Posterior vena cava (tissue), 2 donors: ENCODE data around the gene TBCK. TPM values are rescaled to one million over a fixed set of nuclear protein-coding genes. Genes with fewer than 3 reads are reported as not detected.

Experiments used
- DNase-seq: peaks from one replicate; pipeline ENCODE4 v3.0.0-alpha.2; 2020; ENCODE audit warnings: low spot score
- intact Hi-C, 2 donors: fragments of 100-400 bp; cut with DNase I; formaldehyde crosslinking; loops; one replicate each; pipeline versions ENCODE4 v1.14.1 to v1.14.2; 2022 to 2023
- total RNA-seq, 2 donors: library from RNA; stranded (reverse); fragmentation: NEBNext Ultra II Directional; extraction: Animal tissue kit (Norgen Biotek cat#: 25700); gene quantifications; one replicate each; pipeline ENCODE4 v1.2.1, GENCODE V29; 2021
- donor health status: DM: yes; HTN: yes; CAD: no.
- donor health status: DM: yes; HTN: yes; CAD: no.

TBCK gene
- total RNA-seq, 2 donors from 2014 or later: 29.1 to 37.1 TPM

DNA sequence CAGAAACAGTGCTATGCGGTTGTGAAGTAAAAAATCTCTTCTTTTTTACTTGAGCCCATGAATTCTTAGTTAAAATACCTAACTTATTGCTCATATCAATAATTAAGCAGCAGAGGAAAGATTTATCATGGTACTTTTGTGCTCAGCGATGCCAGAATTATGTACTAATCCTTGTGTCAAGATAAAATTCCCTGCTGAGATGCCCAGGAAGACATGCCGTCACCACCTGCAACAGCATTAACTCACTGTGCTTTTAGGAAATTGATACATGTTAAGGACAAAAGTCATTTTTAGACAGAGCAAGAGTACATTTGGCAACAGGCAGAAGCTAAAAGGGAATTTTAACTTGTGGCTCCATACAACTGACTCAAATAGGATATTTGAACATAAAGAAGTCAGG is 281.8 kb downstream of the TBCK start:
- DNase-seq: no peak
- intact Hi-C loops: no loop called here

DNA sequence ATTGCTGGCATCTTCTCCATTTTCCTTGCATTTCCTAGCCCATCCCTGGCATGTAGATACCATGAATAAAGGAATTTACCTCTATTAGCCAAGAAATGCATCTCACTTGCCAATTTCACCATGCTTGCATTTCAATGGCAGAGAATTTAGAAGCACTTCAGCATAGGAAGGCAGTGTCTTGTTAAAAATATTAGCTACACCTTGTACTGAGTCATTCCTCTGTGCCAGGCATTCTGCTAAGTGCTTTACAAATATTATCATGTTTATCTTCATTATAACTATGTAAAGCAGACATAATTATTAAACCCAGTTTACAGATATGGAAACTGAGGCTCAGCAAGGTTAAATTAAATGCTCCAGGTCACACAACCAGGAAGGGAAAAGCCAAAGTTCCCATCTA is 282.5 kb downstream of the TBCK start:
- no peak for DNase-seq
- intact Hi-C loops: no loop called here

DNA sequence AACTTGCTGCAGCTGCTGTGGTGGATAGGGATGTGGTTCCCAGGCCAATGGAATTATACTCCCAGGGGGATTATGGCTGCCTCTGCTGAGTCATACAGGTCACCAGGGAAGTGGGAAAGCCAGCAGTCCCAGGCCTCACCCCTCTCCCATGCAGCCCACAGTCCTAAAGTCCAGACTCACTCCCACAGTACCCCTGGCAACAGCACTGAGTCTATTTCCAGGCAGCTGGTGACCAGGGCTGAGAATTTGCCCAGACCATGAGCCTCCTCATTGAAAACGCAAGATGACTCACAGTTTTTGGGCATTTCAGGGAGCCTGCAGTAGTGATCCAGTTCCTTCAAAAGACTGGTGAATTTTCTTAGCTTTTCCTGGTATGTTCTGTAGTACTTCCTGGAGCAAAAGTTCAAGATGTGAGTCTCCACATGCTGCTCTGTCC is 283.1 kb downstream of the TBCK start:
- no peak for DNase-seq
- intact Hi-C loops: no loop called here

DNA sequence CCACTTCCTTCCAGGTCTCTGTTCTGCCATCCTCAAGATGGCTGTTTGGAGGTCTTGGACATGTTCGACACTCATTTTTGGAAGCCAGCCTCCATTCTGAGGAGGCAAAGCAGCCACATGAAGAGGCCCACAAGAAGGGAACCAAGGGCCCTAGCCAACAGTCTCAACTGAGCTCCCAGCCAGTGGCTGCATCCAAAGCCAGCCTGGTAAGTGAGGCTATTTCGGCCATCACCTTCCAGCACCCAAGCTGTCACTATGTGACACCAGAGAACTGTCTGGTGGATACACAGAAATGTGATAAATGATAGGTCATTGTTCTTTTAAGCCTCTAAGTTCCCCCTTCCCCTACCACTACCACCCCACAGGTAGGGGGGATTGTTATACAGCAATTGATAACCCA is 293.6 kb downstream of the TBCK start:
- intact Hi-C loops: no loop called here
- no peak for DNase-seq

DNA sequence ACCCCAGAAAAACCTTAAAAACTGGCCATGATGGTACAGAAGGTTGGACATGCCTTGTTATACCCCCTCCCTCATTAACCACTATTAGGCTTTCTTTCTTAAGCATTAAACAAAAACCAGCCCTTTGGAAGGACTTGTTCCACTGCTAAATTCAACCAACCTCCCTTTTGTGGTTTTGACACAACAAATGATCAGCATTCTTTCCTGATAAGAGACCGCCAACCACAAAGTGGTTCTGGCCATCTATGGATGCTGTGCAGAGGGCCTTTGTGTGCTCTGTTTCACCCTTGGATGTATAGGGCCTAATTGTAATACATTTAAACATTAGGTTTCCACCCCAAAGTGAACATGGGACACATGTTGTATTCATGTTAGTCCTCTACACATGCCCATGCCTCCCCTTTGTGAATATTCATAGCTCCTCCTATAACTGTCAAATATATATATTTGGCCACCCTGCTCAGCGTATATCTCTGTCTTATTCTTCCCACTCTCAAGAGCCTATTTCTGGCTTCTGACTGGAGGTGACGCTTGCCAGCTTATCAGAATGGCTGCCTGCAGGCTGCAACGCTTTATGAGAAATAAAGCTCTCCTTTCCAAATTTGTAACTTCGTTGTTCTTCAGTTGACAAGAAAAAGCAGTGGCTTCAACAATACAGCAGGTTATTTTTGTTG is 294.1 kb downstream of the TBCK start:
- no peak for DNase-seq
- intact Hi-C loops: no loop called here

DNA sequence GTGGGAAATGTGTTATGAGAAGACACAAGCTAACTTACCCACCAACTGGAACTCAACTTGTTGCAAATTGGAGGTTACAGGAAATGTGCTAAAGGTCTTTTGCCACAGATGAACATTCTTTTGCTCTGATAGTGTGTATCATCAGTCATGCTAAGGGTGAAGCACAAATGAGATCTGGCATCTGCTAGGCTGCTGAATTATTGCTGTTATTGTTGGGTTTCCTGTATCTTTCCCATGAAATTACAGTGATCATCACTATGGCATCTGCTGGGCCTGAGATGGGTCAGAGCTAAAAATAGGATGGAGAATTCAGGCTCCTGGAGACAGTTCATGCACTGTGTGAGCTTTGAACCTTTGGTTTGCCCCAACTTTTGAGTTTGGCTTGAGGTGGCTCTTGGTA is 296.2 kb downstream of the TBCK start:
- no peak for DNase-seq
- intact Hi-C loops: no loop called here

DNA sequence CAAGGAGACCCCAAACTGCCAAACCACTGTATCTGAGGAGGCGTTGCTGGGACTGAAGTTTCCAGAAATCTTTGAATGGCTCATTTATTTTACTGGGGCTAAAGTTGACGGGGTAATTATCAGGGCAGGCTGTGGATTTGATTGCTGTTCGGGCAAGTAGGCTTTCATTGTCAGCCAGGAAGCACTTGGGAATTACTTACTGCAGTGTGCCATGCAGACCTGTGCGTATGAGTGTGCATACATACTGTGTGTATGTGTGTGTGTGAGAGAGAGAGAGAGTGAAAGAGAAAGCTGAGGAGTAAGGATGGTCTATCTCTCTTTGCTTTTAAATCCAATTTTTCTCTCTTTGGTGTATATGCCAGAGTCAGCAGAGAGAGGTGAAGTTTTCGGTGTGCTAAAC is 298.0 kb downstream of the TBCK start:
- intact Hi-C loops: no loop called here

DNA sequence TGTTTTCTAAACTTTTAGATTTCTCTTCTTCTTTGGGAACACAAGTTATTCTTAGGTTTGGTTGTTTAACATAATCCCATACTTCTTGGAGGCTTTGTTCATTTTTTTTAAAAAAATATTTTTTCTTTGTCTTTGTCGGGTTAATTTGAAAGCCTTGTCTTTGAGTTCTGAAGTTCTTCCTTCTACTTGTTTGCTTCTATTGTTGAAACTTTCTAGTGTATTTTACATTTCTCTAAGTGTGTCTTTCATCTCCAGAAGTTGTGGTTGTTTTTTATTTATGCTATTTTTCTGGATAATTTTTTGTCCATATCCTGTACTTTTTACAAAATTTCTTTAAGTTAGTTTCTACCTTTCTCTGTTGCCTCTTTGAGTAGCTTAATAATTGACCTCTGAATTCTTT is 304.6 kb downstream of the TBCK start:
- intact Hi-C loops: loop anchor here in 1 of 2 donors (5.0 kb wide), 1 partner anchor 1059 kb away; no protein-coding TSS in a partner anchor
- DNase-seq: no peak

More for the DNA sequence above, 298.0 kb downstream of the TBCK start:
- no peak for DNase-seq

DNA sequence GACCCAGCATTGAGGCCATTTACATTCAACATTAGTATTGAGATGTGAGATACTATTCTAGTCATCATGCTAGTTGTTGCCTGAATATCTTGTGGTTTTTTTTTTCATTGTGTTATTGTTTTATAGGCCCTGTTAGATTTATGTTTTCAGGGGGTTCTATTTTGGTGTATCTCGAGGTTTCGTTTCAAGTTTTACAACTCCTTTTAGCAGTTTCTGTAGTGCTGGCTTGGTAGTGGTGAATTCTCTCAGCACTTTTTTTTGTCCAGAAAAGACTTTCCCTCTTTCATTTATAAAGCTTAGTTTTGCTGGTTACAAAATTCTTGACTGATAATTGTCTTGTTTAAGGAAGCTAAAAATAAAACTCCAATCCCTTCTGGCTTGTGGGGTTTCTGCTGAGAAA is 305.2 kb downstream of the TBCK start:
- no peak for DNase-seq
- intact Hi-C loops: loop anchor here in 1 of 2 donors (5.0 kb wide), 1 partner anchor 1058 kb away; no protein-coding TSS in a partner anchor

DNA sequence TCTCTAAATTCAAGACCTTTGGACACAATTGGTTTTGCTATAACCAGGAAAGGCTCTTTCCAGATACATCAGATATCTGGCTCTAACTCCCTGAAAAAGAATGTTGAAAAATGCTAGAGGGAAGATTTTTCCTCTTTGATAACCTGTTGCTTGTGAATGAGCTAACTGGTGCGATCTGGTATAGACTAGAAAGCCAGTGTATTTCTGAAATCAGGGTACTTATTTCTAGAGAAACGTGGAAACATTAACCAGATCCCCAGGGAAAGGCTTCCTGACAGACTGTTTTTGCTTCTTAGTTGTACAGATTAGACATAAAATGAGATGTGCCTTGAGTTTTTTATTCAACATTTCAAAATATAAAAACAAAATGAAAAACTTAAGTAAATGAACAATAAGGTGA is 313.0 kb downstream of the TBCK start:
- intact Hi-C loops: loop anchor here in 1 of 2 donors (10.0 kb wide), 1 partner anchor 1608 kb away; no protein-coding TSS in a partner anchor
- DNase-seq: no peak

DNA sequence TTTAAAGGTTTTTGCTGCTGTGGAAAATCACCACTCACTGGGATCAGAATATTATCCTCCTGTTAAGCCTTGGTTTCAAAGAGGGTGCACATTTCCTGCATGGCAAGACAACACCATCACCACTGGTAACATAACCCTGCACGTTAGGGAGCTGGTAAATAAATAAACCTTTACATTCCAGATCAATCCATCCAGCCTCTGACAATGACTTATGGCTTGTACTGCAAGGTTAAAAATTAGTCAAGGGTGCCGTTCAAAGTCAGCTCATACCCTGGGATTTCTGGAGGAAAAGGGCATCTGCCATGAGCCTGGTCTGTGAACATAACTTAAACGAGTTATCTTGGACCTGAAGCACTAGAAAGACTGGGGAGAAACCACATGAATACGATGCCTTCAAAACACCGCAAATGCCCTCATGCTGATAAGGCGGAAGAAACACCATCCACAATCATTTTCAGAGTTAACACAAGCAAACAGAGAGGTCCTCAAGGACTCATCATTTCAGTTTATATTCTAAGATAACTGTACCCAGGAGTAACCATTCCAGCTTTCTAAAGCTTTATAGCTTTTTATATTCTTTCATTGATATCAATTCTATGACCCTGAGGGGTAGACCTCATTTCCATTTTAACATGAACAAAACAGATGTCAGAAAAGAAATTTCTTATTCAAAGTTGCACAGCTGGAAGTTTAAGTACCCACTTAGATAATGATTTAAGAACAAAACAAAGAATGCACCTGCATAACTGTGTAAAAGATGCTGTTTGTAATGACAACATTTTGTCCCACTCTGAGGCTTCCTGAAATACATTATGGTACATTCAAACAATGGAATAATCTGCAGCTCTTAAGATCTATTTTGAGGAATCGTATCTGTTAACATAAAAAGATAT is 317.6 kb downstream of the TBCK start:
- intact Hi-C loops: no loop called here
- no peak for DNase-seq

DNA sequence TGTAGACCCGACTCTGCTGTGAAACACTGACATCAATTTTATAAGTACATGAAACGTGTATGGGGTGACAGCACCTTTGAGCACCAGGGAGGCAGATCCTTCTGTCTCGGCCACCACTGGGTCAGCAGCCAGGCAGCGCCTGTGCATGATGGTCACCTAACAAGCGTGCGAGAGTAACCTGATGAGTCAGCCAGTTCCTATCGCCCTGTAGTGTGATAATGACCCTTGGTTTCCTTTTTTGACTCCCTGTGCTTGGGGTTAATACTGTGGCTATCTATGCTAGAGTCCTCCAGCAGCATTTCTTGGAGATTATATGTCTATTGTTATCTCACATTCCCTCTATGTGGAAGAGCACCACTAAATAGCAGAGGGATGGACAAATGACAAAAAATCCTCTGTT is 319.2 kb downstream of the TBCK start:
- intact Hi-C loops: no loop called here
- DNase-seq: no peak

DNA sequence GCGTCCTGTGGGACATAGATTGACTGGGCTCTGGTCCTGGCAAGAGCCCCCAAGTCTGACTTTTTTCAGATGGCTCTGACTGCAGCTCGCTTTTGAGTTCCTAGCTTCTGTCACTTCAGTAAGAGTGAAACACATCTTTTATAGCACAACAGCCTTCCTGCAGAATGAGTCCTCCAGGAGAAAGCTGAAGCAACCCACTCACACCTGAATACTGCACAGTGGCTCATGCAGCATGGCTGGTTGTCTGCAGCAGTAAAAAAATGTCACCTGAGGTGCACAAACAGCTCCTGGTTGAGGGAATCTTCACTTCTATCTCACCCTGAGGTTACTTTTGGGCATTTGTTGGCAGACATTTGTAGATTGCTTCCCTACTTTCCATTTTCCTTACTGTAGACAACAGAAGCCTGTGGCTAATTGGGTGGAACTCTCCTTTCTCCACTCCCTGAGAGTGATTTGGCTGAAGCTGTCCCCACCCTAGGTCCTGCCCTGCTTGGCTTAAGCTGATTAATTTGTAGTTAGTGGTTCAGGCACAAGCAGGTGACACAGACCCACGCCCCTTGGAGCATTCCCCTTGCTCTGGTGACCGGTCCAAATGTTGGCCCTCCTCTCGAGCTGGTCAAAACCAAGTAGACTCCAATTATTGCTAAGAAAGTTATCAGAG is 321.0 kb downstream of the TBCK start:
- no peak for DNase-seq
- intact Hi-C loops: no loop called here

DNA sequence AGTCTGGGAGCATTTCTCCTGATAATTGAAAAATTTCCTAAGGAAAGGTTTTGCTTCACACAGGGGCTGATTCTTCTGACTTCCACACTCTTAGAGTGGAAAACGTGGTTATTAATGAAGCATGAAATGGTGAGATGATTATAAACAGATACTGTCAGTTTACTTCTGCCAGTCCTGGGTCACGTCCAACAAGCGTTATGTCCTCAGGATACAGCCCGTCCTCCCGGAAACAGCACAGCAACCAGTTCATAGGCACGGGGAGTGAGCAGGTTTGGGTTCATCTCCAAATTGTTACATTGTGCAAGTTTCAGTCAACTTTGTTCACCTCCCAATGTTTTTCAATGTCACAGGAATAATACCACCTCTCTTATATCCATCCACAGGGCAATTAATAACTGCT is 321.9 kb downstream of the TBCK start:
- intact Hi-C loops: no loop called here
- no peak for DNase-seq

DNA sequence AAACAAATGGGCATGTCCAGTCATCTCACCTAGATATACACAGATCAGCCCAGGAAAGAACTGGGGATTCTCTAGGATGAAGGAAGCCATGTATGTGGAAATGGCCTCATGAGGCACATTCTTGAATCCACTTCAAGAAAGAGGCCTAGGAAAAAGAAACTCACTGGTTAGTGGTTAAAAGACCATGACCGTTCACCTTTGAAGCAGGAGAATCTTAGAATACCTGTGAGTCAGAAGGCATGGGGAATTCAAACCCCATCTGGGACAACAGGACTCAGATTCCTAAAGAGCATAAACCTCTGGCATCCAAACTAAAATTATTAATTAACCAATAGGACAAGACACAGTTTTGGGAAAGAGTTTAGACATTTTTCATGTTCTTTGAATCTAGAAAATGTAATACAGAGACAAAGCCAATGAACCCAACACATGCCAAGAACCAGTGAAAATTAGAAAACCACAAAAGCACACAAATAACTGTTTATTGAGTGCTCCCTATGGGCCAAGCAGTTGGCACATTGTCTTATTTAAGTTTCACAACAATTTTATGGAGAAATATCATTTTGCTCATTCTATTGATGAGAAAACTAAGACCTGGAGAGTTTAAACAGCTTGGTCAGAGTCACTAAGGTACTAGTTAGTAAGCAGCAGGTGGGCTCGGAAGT is 323.2 kb downstream of the TBCK start:
- intact Hi-C loops: no loop called here
- no peak for DNase-seq

DNA sequence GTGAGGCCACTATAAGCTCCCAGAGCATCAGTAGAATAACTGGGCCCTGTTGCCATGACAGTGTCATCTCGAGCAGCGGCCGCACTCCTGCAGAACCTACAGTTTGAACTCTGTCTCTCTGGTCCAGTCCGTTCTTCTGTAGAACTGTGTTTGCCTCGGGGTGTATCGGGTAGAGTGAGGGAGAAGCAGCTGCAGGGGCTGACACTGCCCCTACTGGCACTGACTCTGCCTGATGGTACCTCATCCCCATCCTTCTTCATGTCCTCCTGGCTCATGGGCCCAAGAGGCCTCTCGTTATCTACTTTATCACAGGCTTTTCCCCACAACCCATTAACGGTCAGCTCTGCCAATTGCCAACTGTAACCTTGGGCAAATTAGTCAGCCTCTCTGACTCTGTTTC is 324.3 kb downstream of the TBCK start:
- DNase-seq: no peak
- intact Hi-C loops: no loop called here
